ENCODE results near the gene EPRS1.
A peak's percentile ranks its signal among the peaks of the same experiment; 100 is the strongest.
"Not testable (repeated sequence)": the region's sequence is repeated elsewhere in the genome, so short reads cannot be mapped to it uniquely, and the experiment has no call there.

Gene EPRS1

GRCh38 chr1:220037810-220038209, 8.5 kb downstream of the EPRS1 start:
- not testable (repeated sequence) for DNase-seq

- no peak for DNase-seq
These were observed 13.4 kb downstream of the EPRS1 start for GRCh38 chr1:220032911-220033310.

- DNase-seq: no peak
These were observed 15.0 kb downstream of the EPRS1 start for GRCh38 chr1:220031287-220031686.

- peak in 1 of 2 experiments; percentile 17 for DNase-seq
These were observed 17.9 kb downstream of the EPRS1 start for GRCh38 chr1:220028346-220028895.

- no peak for DNase-seq
These were observed 27.2 kb downstream of the EPRS1 start for GRCh38 chr1:220019071-220019470.

- DNase-seq: no peak
These were observed 32.8 kb downstream of the EPRS1 start for GRCh38 chr1:220013497-220013896.

- DNase-seq: no peak
These were observed 34.0 kb downstream of the EPRS1 start for GRCh38 chr1:220012259-220012658.

- no peak for DNase-seq
These were observed 34.7 kb downstream of the EPRS1 start for GRCh38 chr1:220011620-220012019.

- no peak for DNase-seq
These were observed 38.9 kb downstream of the EPRS1 start for GRCh38 chr1:220007438-220007837.

- DNase-seq: no peak
These were observed 40.8 kb downstream of the EPRS1 start for GRCh38 chr1:220005489-220005888.

- DNase-seq: no peak
These were observed 42.5 kb downstream of the EPRS1 start for GRCh38 chr1:220003610-220004299.

GRCh38 chr1:220003015-220003414, 43.3 kb downstream of the EPRS1 start:
- DNase-seq: no peak

- DNase-seq: no peak
These were observed 45.2 kb downstream of the EPRS1 start for GRCh38 chr1:220001095-220001501.

- DNase-seq: no peak
These were observed 46.5 kb downstream of the EPRS1 start for GRCh38 chr1:219999821-220000220.

Data from NCI-H524 (cell line).